Peyer's patch (tissue), 4 donors: ENCODE results near the gene GPR65.

Experiments used
- POLR2A ChIP-seq, 2 donors: fragments of 450-650 bp; IDR thresholded peaks; one replicate each; pipeline ENCODE4 v1.5.1; 2017; ENCODE audit warnings: antibody characterized with exemption in 2 of 2, mild to moderate bottlenecking in 2 of 2, moderate library complexity in 2 of 2
- TF ChIP-seq, protein P1 (sequence below), 6 experiments: fragments of 450-650 bp in 4 of 6; fragments of 200-600 bp in 2 of 6; sonication (generic) in 1 of 6; IDR thresholded peaks; one replicate each; pipeline ENCODE4 v1.5.1; 2017 to 2019; ENCODE audit warnings: antibody characterized with exemption in 6 of 6, mild to moderate bottlenecking in 3 of 6, moderate library complexity in 1 of 6

DNA sequence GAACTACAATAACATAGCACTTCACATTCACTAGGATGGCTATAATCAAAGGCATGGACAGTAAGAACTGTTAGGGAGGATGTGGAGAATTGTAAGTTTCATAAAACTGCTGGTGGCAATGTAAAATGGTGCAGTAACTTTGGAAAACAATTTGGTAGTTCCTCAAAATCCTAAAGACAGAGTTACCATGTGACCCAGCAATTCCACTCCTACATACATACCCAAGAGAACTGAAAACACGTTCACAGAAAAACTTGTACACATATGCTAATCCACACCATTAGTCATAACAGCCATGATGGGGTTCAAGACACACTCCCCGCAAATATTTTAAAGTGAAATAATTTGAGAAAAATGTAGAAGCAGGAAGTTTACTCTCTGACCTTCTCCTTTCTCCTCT, 43.7 kb upstream of the GPR65 start:
- TF ChIP-seq, protein P1, sequence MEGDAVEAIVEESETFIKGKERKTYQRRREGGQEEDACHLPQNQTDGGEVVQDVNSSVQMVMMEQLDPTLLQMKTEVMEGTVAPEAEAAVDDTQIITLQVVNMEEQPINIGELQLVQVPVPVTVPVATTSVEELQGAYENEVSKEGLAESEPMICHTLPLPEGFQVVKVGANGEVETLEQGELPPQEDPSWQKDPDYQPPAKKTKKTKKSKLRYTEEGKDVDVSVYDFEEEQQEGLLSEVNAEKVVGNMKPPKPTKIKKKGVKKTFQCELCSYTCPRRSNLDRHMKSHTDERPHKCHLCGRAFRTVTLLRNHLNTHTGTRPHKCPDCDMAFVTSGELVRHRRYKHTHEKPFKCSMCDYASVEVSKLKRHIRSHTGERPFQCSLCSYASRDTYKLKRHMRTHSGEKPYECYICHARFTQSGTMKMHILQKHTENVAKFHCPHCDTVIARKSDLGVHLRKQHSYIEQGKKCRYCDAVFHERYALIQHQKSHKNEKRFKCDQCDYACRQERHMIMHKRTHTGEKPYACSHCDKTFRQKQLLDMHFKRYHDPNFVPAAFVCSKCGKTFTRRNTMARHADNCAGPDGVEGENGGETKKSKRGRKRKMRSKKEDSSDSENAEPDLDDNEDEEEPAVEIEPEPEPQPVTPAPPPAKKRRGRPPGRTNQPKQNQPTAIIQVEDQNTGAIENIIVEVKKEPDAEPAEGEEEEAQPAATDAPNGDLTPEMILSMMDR (IDR thresholded peaks at IDR 0.05), result no peak
- no peak for TF ChIP-seq POLR2A (IDR thresholded peaks at IDR 0.05)
